ENCODE measurements around the gene AP5Z1. TPM values are rescaled to one million over a fixed set of nuclear protein-coding genes. Genes with fewer than 3 reads are reported as not detected.

AP5Z1 gene
- polyA plus RNA-seq, 1 of the 3 experiments (the other 2 are of a cell fraction) = 29.5 TPM

GRCh38 chr7:4835398-4836205, 60.2 kb downstream of the AP5Z1 start:
- CTCF ChIA-PET = interaction anchor here (1.9 to 8.9 kb wide), 4 partner anchors 10 to 251 kb away, joined by 7 to 235 read pairs (median 59); partner anchors contain the start of gene RADIL
- Histone ChIP-seq H4K20me1 (ENCODE audit: insufficient read depth) (no peaks in the 10 kb centered on the region), H3K27ac (ENCODE audit: low read depth in 2 of 2, low read length in 1 of 2) (no peak overlapping the region; a peak in 1 of 4 replicates), H2AFZ (ENCODE audit: low read depth) (no peak overlapping the region), H3K9me3 (no peaks in the 10 kb centered on the region), H3F3A (replicated peaks; ENCODE audit: insufficient read depth) (no peaks in the 10 kb centered on the region), H3K9ac (no peak overlapping the region), H3K4me1 (ENCODE audit: control insufficient read depth in 1 of 2, insufficient read depth in 2 of 2, low read depth in 1 of 2, low read length in 1 of 2) (peaks cover 0 to 34% of the 10 kb centered on the region in 2 experiments; a peak in 1 of 4 replicates), H3K4me3 (ENCODE audit: low read depth in 2 of 2, low read length in 1 of 2) (no peak overlapping the region), H3K79me2 (ENCODE audit: insufficient read depth) (no peaks in the 10 kb centered on the region), H3K27me3 (ENCODE audit: insufficient read depth) (no peaks in the 10 kb centered on the region), H3K9me2 (no peaks in the 10 kb centered on the region), H3K36me3 (replicated peaks in 1 of 2; ENCODE audit: control insufficient read depth in 1 of 2, insufficient read depth in 2 of 2, low read length in 1 of 2) (no peaks in the 10 kb centered on the region), H3K4me2 (no peak overlapping the region)
- POLR2A ChIA-PET = no interaction called here
- 85% methylated on average over 28 of the region's 28 CpGs for WGBS (ENCODE audit: low lambda C conversion rate)
- no peak for TF ChIP-seq RFX5 (IDR thresholded peaks at IDR 0.05; ENCODE audit: low read length)
- no peak for DNase-seq

DNA sequence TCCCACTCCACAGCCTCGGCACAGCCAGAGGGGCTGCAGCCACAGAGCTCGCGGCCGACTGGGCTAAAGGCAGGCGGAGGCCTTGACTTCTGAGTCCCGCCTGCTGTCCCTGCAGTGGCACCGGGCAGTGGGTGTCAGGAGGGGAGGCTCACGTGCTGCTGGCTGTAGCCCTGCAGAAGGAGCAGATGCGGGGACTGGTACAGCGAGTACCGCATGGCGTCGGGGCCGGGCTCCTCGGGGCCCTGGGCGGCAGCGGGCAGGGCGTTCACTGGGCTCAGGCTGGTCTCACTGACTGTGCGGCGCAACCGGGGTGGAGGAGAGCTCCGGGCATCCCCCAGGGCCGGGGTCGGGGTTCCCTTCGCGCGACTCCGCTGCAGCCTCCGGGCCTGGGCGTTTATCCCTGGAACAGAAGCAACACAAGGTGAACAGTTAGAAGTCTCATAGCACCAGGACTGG, 60.8 kb downstream of the AP5Z1 start:
- H3F3A ChIP-seq (replicated peaks; ENCODE audit: insufficient read depth) = no peaks in the 10 kb centered on the region
- no peak overlapping the region for H3K4me3 ChIP-seq (ENCODE audit: low read depth in 2 of 2, low read length in 1 of 2)
- H3K4me2 ChIP-seq = no peak overlapping the region
- no peaks in the 10 kb centered on the region for H3K9me3 ChIP-seq
- H2AFZ ChIP-seq (ENCODE audit: low read depth) = no peak overlapping the region
- ChIA-PET POLR2A (no interaction called here), CTCF (interaction anchor here (1.9 to 8.9 kb wide), 3 partner anchors 9 to 47 kb away, joined by 7 to 235 read pairs (median 9); partner anchors contain the start of gene RADIL)
- H3K27me3 ChIP-seq (ENCODE audit: insufficient read depth) = no peaks in the 10 kb centered on the region
- H3K9me2 ChIP-seq = no peaks in the 10 kb centered on the region
- TF ChIP-seq EZH2phosphoT487 (IDR thresholded peaks at IDR 0.05; ENCODE audit: borderline replicate concordance, low read depth) (no peak), TAF1 (IDR thresholded peaks at IDR 0.05; ENCODE audit: borderline replicate concordance, low read depth, low read length) (no peak), RFX5 (IDR thresholded peaks at IDR 0.05; ENCODE audit: low read length) (no peak), GABPA (IDR thresholded peaks at IDR 0.05; ENCODE audit: low read depth) (no peak), SIN3A (IDR thresholded peaks at IDR 0.05; ENCODE audit: borderline replicate concordance, low read depth, low read length) (no peak), ELF1 (IDR thresholded peaks at IDR 0.05) (no peak), GATA2 (CRISPR knock-in tag; IDR thresholded peaks at IDR 0.05) (no peak), RXRA (IDR thresholded peaks at IDR 0.05; ENCODE audit: borderline replicate concordance, low read depth) (no peak), MXI1 (IDR thresholded peaks at IDR 0.05; ENCODE audit: low read depth, low read length) (no peak), EP300 (IDR thresholded peaks at IDR 0.05; ENCODE audit: borderline replicate concordance in 1 of 2, low read depth in 1 of 2, low read length in 1 of 2) (no peak), SMC3 (IDR thresholded peaks at IDR 0.05; ENCODE audit: low read depth, low read length) (no peak), NRF1 (IDR thresholded peaks at IDR 0.05; ENCODE audit: low read depth, low read length) (no peak), MEF2A (IDR thresholded peaks at IDR 0.05; ENCODE audit: borderline replicate concordance, low read depth) (no peak), JUND (IDR thresholded peaks at IDR 0.05) (no peak), TEAD4 (IDR thresholded peaks at IDR 0.05; ENCODE audit: borderline replicate concordance, insufficient read depth) (no peak), FOXM1 (IDR thresholded peaks at IDR 0.05; ENCODE audit: low read depth) (no peak)
- TF ChIP-seq, protein P1, sequence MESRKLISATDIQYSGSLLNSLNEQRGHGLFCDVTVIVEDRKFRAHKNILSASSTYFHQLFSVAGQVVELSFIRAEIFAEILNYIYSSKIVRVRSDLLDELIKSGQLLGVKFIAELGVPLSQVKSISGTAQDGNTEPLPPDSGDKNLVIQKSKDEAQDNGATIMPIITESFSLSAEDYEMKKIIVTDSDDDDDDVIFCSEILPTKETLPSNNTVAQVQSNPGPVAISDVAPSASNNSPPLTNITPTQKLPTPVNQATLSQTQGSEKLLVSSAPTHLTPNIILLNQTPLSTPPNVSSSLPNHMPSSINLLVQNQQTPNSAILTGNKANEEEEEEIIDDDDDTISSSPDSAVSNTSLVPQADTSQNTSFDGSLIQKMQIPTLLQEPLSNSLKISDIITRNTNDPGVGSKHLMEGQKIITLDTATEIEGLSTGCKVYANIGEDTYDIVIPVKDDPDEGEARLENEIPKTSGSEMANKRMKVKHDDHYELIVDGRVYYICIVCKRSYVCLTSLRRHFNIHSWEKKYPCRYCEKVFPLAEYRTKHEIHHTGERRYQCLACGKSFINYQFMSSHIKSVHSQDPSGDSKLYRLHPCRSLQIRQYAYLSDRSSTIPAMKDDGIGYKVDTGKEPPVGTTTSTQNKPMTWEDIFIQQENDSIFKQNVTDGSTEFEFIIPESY (IDR thresholded peaks at IDR 0.05; ENCODE audit: borderline replicate concordance, low read depth) = no peak
- TF ChIP-seq, protein P2, sequence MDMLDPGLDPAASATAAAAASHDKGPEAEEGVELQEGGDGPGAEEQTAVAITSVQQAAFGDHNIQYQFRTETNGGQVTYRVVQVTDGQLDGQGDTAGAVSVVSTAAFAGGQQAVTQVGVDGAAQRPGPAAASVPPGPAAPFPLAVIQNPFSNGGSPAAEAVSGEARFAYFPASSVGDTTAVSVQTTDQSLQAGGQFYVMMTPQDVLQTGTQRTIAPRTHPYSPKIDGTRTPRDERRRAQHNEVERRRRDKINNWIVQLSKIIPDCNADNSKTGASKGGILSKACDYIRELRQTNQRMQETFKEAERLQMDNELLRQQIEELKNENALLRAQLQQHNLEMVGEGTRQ (IDR thresholded peaks at IDR 0.05; ENCODE audit: borderline replicate concordance, low read depth, low read length) = no peak
- no peak overlapping the region; a peak in 1 of 4 replicates for H3K27ac ChIP-seq (ENCODE audit: low read depth in 2 of 2, low read length in 1 of 2)
- no peaks in the 10 kb centered on the region for H3K79me2 ChIP-seq (ENCODE audit: insufficient read depth)
- H4K20me1 ChIP-seq (ENCODE audit: insufficient read depth) = no peaks in the 10 kb centered on the region
- peaks cover 0 to 34% of the 10 kb centered on the region in 2 experiments; a peak in 1 of 4 replicates for H3K4me1 ChIP-seq (ENCODE audit: control insufficient read depth in 1 of 2, insufficient read depth in 2 of 2, low read depth in 1 of 2, low read length in 1 of 2)
- H3K9ac ChIP-seq = no peak overlapping the region
- WGBS (ENCODE audit: low lambda C conversion rate) = 96% methylated on average over 18 of the region's 30 CpGs
- H3K36me3 ChIP-seq (replicated peaks in 1 of 2; ENCODE audit: control insufficient read depth in 1 of 2, insufficient read depth in 2 of 2, low read length in 1 of 2) = no peaks in the 10 kb centered on the region
- no peak for DNase-seq

Data from SK-N-SH (cell line).